SW 1271 (cell line): Measurements from ENCODE around the gene ZNF664.
"Not testable (repeated sequence)": the region's sequence is repeated elsewhere in the genome, so short reads cannot be mapped to it uniquely, and the experiment has no call there.

Experiments used
- DNase-seq, 2 experiments: peaks; one replicate each; lab custom pipeline; 2025; lab: John Stamatoyannopoulos, UW

Gene ZNF664

GRCh38 chr12:123941624-123942237 lies 31.3 kb upstream of the ZNF664 start:
- no peak for DNase-seq

- no peak for DNase-seq
Observed at GRCh38 chr12:123942238-123942653, 30.8 kb upstream of the ZNF664 start.

- no peak for DNase-seq
Observed at GRCh38 chr12:123942911-123943648, 29.9 kb upstream of the ZNF664 start.

- DNase-seq = no peak
Observed at GRCh38 chr12:123943816-123944215, 29.2 kb upstream of the ZNF664 start.

- DNase-seq = no peak
Observed at GRCh38 chr12:123944696-123945095, 28.3 kb upstream of the ZNF664 start.

- DNase-seq = no peak
Observed at GRCh38 chr12:123945287-123946151, 27.5 kb upstream of the ZNF664 start.

- no peak for DNase-seq
Observed at GRCh38 chr12:123946152-123946515, 26.9 kb upstream of the ZNF664 start.

GRCh38 chr12:123946516-123947505 lies 26.2 kb upstream of the ZNF664 start:
- not testable (repeated sequence) for DNase-seq

- DNase-seq = not testable (repeated sequence)
Observed at GRCh38 chr12:123947531-123947930, 25.5 kb upstream of the ZNF664 start.

GRCh38 chr12:123948401-123948795 lies 24.6 kb upstream of the ZNF664 start:
- DNase-seq = no peak

GRCh38 chr12:123948796-123949769 lies 23.9 kb upstream of the ZNF664 start:
- DNase-seq = no peak

- DNase-seq = no peak
Observed at GRCh38 chr12:123949770-123950165, 23.2 kb upstream of the ZNF664 start.

- no peak for DNase-seq
Observed at GRCh38 chr12:123950476-123951349, 22.3 kb upstream of the ZNF664 start.

- DNase-seq = no peak
Observed at GRCh38 chr12:123951467-123951866, 21.5 kb upstream of the ZNF664 start.

- no peak for DNase-seq
Observed at GRCh38 chr12:123952037-123952436, 21.0 kb upstream of the ZNF664 start.

- no peak for DNase-seq
Observed at GRCh38 chr12:123954647-123955350, 18.2 kb upstream of the ZNF664 start.

GRCh38 chr12:123956249-123956648 lies 16.8 kb upstream of the ZNF664 start:
- DNase-seq = no peak

GRCh38 chr12:123957196-123957595 lies 15.8 kb upstream of the ZNF664 start:
- DNase-seq = no peak

GRCh38 chr12:123958462-123958861 lies 14.6 kb upstream of the ZNF664 start:
- no peak for DNase-seq
